ENCODE data around the gene CAPG.
A peak's percentile ranks its signal among the peaks of the same experiment; 100 is the strongest.

GRCh38 chr2:85355521-85355920 lies 54.6 kb downstream of the CAPG start:
- TF ChIP-seq, protein P1, sequence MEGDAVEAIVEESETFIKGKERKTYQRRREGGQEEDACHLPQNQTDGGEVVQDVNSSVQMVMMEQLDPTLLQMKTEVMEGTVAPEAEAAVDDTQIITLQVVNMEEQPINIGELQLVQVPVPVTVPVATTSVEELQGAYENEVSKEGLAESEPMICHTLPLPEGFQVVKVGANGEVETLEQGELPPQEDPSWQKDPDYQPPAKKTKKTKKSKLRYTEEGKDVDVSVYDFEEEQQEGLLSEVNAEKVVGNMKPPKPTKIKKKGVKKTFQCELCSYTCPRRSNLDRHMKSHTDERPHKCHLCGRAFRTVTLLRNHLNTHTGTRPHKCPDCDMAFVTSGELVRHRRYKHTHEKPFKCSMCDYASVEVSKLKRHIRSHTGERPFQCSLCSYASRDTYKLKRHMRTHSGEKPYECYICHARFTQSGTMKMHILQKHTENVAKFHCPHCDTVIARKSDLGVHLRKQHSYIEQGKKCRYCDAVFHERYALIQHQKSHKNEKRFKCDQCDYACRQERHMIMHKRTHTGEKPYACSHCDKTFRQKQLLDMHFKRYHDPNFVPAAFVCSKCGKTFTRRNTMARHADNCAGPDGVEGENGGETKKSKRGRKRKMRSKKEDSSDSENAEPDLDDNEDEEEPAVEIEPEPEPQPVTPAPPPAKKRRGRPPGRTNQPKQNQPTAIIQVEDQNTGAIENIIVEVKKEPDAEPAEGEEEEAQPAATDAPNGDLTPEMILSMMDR (IDR thresholded peaks at IDR 0.05 in 2 of 3, conservative IDR thresholded peaks at IDR 0.05 in 1 of 3; ENCODE audit: control insufficient read depth in 2 of 3, extremely low read depth in 1 of 3, insufficient read depth in 1 of 3, low read depth in 3 of 3, low read length in 3 of 3): no peak
- TF ChIP-seq SPI1 (IDR thresholded peaks at IDR 0.05; ENCODE audit: borderline replicate concordance, insufficient read depth, low read depth, low read length): no peak
- no peak for TF ChIP-seq CHD2 (IDR thresholded peaks at IDR 0.05; ENCODE audit: borderline replicate concordance, low read depth, low read length)
- no peak for TF ChIP-seq SMC3 (IDR thresholded peaks at IDR 0.05; ENCODE audit: borderline replicate concordance, low read length)
- no peak for TF ChIP-seq POLR2A (IDR thresholded peaks at IDR 0.05; ENCODE audit: low read depth, low read length)
- TF ChIP-seq, protein P2, sequence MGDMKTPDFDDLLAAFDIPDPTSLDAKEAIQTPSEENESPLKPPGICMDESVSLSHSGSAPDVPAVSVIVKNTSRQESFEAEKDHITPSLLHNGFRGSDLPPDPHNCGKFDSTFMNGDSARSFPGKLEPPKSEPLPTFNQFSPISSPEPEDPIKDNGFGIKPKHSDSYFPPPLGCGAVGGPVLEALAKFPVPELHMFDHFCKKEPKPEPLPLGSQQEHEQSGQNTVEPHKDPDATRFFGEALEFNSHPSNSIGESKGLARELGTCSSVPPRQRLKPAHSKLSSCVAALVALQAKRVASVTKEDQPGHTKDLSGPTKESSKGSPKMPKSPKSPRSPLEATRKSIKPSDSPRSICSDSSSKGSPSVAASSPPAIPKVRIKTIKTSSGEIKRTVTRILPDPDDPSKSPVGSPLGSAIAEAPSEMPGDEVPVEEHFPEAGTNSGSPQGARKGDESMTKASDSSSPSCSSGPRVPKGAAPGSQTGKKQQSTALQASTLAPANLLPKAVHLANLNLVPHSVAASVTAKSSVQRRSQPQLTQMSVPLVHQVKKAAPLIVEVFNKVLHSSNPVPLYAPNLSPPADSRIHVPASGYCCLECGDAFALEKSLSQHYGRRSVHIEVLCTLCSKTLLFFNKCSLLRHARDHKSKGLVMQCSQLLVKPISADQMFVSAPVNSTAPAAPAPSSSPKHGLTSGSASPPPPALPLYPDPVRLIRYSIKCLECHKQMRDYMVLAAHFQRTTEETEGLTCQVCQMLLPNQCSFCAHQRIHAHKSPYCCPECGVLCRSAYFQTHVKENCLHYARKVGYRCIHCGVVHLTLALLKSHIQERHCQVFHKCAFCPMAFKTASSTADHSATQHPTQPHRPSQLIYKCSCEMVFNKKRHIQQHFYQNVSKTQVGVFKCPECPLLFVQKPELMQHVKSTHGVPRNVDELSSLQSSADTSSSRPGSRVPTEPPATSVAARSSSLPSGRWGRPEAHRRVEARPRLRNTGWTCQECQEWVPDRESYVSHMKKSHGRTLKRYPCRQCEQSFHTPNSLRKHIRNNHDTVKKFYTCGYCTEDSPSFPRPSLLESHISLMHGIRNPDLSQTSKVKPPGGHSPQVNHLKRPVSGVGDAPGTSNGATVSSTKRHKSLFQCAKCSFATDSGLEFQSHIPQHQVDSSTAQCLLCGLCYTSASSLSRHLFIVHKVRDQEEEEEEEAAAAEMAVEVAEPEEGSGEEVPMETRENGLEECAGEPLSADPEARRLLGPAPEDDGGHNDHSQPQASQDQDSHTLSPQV (IDR thresholded peaks at IDR 0.05): no peak
- TF ChIP-seq, protein P3, sequence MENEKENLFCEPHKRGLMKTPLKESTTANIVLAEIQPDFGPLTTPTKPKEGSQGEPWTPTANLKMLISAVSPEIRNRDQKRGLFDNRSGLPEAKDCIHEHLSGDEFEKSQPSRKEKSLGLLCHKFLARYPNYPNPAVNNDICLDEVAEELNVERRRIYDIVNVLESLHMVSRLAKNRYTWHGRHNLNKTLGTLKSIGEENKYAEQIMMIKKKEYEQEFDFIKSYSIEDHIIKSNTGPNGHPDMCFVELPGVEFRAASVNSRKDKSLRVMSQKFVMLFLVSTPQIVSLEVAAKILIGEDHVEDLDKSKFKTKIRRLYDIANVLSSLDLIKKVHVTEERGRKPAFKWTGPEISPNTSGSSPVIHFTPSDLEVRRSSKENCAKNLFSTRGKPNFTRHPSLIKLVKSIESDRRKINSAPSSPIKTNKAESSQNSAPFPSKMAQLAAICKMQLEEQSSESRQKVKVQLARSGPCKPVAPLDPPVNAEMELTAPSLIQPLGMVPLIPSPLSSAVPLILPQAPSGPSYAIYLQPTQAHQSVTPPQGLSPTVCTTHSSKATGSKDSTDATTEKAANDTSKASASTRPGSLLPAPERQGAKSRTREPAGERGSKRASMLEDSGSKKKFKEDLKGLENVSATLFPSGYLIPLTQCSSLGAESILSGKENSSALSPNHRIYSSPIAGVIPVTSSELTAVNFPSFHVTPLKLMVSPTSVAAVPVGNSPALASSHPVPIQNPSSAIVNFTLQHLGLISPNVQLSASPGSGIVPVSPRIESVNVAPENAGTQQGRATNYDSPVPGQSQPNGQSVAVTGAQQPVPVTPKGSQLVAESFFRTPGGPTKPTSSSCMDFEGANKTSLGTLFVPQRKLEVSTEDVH (IDR thresholded peaks at IDR 0.05; ENCODE audit: low read depth, partially characterized antibody): no peak
- TF ChIP-seq YY1 (IDR thresholded peaks at IDR 0.05; ENCODE audit: low read depth, low read length): 0 out of 2 replicates have a peak, but pooled peaks have one; percentile 13
- TF ChIP-seq TCF12 (IDR thresholded peaks at IDR 0.05; ENCODE audit: low read depth, low read length): no peak
